HEK293T (cell line): ENCODE measurements around the gene TIGIT.

Experiments
- CTCF ChIA-PET: fragments of 350-600 bp; formaldehyde crosslinking; extraction: SDS; loops from one replicate; lab custom pipeline; 2021; ENCODE audit warnings: antibody characterized with exemption, inconsistent platforms; lab: Yijun Ruan, JAX
- POLR2A ChIA-PET: fragments of 350-600 bp; formaldehyde crosslinking; extraction: SDS; loops from one replicate; lab custom pipeline; 2020; ENCODE audit warnings: antibody characterized with exemption, inconsistent platforms; lab: Yijun Ruan, JAX
- DNase-seq: peaks from one replicate; pipeline ENCODE4 v3.0.0; 2012; ENCODE audit warnings: mixed read lengths; ENCODE audit errors: extremely low spot score
- ARNT ChIP-seq: fragments of 450-650 bp; IDR thresholded peaks from 2 replicates; pipeline ENCODE4 v1.6.1; 2017; ENCODE audit warnings: mild to moderate bottlenecking
- BHLHE40 ChIP-seq: fragments of 450-650 bp; IDR thresholded peaks from 2 replicates; pipeline ENCODE4 v1.6.1; 2016; ENCODE audit warnings: mild to moderate bottlenecking, moderate library complexity, borderline replicate concordance
- CTBP1 ChIP-seq: fragments of 450-650 bp; IDR thresholded peaks from 2 replicates; pipeline ENCODE4 v1.6.1; 2016; ENCODE audit warnings: borderline replicate concordance
- ELF4 ChIP-seq: fragments of 450-650 bp; IDR thresholded peaks from 2 replicates; pipeline ENCODE4 v1.6.1; 2017; ENCODE audit warnings: antibody characterized with exemption
- FOXA1 ChIP-seq: fragments of 450-650 bp; IDR thresholded peaks from 2 replicates; pipeline ENCODE4 v1.6.1; 2016; ENCODE audit warnings: mild to moderate bottlenecking
- FOXK2 ChIP-seq: fragments of 450-650 bp; IDR thresholded peaks from 2 replicates; pipeline ENCODE4 v1.6.1; 2016; ENCODE audit warnings: mild to moderate bottlenecking
- FOXM1 ChIP-seq: fragments of 450-650 bp; IDR thresholded peaks from 2 replicates; pipeline ENCODE4 v1.6.1; 2017; ENCODE audit warnings: mild to moderate bottlenecking, borderline replicate concordance
- HDGF ChIP-seq: fragments of 450-650 bp; IDR thresholded peaks from 2 replicates; pipeline ENCODE4 v1.6.1; 2017; ENCODE audit warnings: antibody characterized with exemption, borderline replicate concordance
- L3MBTL2 ChIP-seq: fragments of 450-650 bp; conservative IDR thresholded peaks from 2 replicates; pipeline ENCODE4 v1.6.1; 2016; ENCODE audit warnings: mild to moderate bottlenecking
- LEF1 ChIP-seq: fragments of 450-650 bp; IDR thresholded peaks from 2 replicates; pipeline ENCODE4 v1.6.1; 2017; ENCODE audit warnings: mild to moderate bottlenecking, borderline replicate concordance
- NFRKB ChIP-seq: fragments of 450-650 bp; IDR thresholded peaks from 2 replicates; pipeline ENCODE4 v1.6.1; 2016; ENCODE audit warnings: mild to moderate bottlenecking, moderate library complexity
- PKNOX1 ChIP-seq: fragments of 450-650 bp; IDR thresholded peaks from 2 replicates; pipeline ENCODE4 v1.6.1; 2016
- SP1 ChIP-seq: fragments of 450-650 bp; IDR thresholded peaks from 2 replicates; pipeline ENCODE4 v1.6.1; 2017
- SUZ12 ChIP-seq: fragments of 450-650 bp; IDR thresholded peaks from 2 replicates; pipeline ENCODE4 v1.6.1; 2016; ENCODE audit warnings: mild to moderate bottlenecking
- TARDBP ChIP-seq: fragments of 450-650 bp; IDR thresholded peaks from 2 replicates; pipeline ENCODE4 v1.6.1; 2016
- ZNF384 ChIP-seq: fragments of 450-650 bp; IDR thresholded peaks from 2 replicates; pipeline ENCODE4 v1.6.1; 2016

TIGIT gene

GRCh38 chr3:114329823-114330222 is 36.0 kb downstream of the TIGIT start:
- CTCF ChIA-PET: no interaction called here
- no peak for DNase-seq
- TF ChIP-seq HDGF: no peak
- TF ChIP-seq ZNF384: no peak
- TF ChIP-seq FOXA1: no peak
- no peak for TF ChIP-seq L3MBTL2
- no peak for TF ChIP-seq BHLHE40
- POLR2A ChIA-PET: no interaction called here

GRCh38 chr3:114331007-114331406 is 37.2 kb downstream of the TIGIT start:
- TF ChIP-seq L3MBTL2: no peak
- TF ChIP-seq LEF1: no peak
- ChIA-PET POLR2A (no interaction called here), CTCF (no interaction called here)

GRCh38 chr3:114331710-114332109 is 37.9 kb downstream of the TIGIT start:
- ChIA-PET POLR2A (no interaction called here), CTCF (no interaction called here)
- DNase-seq: no peak
- TF ChIP-seq SUZ12 (no peak), PKNOX1 (no peak), NFRKB (no peak), BHLHE40 (no peak), TARDBP (no peak), CTBP1 (no peak), FOXK2 (no peak), ZNF384 (no peak), ARNT (no peak), ELF4 (no peak), SP1 (no peak), FOXA1 (no peak), LEF1 (no peak), L3MBTL2 (no peak)

More at GRCh38 chr3:114331007-114331406, 37.2 kb downstream of the TIGIT start:
- no peak for DNase-seq

GRCh38 chr3:114332342-114333179 is 38.7 kb downstream of the TIGIT start:
- ChIA-PET CTCF (no interaction called here), POLR2A (no interaction called here)

GRCh38 chr3:114333180-114333922 is 39.5 kb downstream of the TIGIT start:
- ChIA-PET CTCF (no interaction called here), POLR2A (no interaction called here)
- no peak for TF ChIP-seq PKNOX1
- no peak for TF ChIP-seq BHLHE40
- no peak for TF ChIP-seq CTBP1
- TF ChIP-seq FOXM1: no peak
- no peak for TF ChIP-seq ZNF384
- no peak for TF ChIP-seq TARDBP
- TF ChIP-seq FOXK2: no peak
- no peak for TF ChIP-seq SP1
- no peak for TF ChIP-seq ARNT
- TF ChIP-seq L3MBTL2: no peak
- TF ChIP-seq SUZ12: no peak
- no peak for TF ChIP-seq LEF1
- TF ChIP-seq HDGF: no peak
- no peak for TF ChIP-seq ELF4
- TF ChIP-seq FOXA1: no peak
- TF ChIP-seq NFRKB: no peak
- DNase-seq: no peak

More at GRCh38 chr3:114332342-114333179, 38.7 kb downstream of the TIGIT start:
- DNase-seq: no peak
- TF ChIP-seq L3MBTL2 (no peak), TARDBP (no peak), CTBP1 (no peak), FOXK2 (no peak), SP1 (no peak), HDGF (no peak)

- CTCF ChIA-PET: interaction anchor here (1.0 kb wide), 1 partner anchor 43 kb away, joined by 3 read pairs; no protein-coding TSS in a partner anchor
- TF ChIP-seq ZNF384: no peak
- no peak for DNase-seq
- POLR2A ChIA-PET: no interaction called here
These were observed 40.1 kb downstream of the TIGIT start for GRCh38 chr3:114333923-114334240.

- no peak for DNase-seq
- ChIA-PET POLR2A (no interaction called here), CTCF (interaction anchor here (0.9 kb wide), 1 partner anchor 36 kb away, joined by 4 read pairs; no protein-coding TSS in a partner anchor)
- TF ChIP-seq FOXA1: no peak
- TF ChIP-seq SUZ12: no peak
- no peak for TF ChIP-seq FOXM1
- TF ChIP-seq TARDBP: no peak
- TF ChIP-seq SP1: no peak
- no peak for TF ChIP-seq HDGF
These were observed 42.4 kb downstream of the TIGIT start for GRCh38 chr3:114336122-114336697.
